GM23248 (cell line): ENCODE results near the gene FARP1. TPM values are rescaled to one million over a fixed set of nuclear protein-coding genes. Genes with fewer than 3 reads are reported as not detected.
A peak's percentile ranks its signal among the peaks of the same experiment; 100 is the strongest.

Source experiments
- DNase-seq: peaks from one replicate; pipeline ENCODE4 v3.0.0-alpha.2; 2015
- H2AFZ ChIP-seq: fragments of 200-600 bp; sonication (generic); 2 replicates; pipeline ENCODE4 v1.6.1; 2016; ENCODE audit warnings: antibody characterized with exemption
- H3F3A ChIP-seq: fragments of 200-600 bp; sonication (generic); 2 replicates; pipeline ENCODE4 v1.6.1; 2016; ENCODE audit warnings: mild to moderate bottlenecking, antibody characterized with exemption, mixed run types; ENCODE audit not compliant: insufficient read depth
- H3K27ac ChIP-seq: fragments of 200-600 bp; sonication (generic); 2 replicates; pipeline ENCODE4 v1.5.1; 2016; ENCODE audit warnings: mild to moderate bottlenecking
- H3K27me3 ChIP-seq: fragments of 200-600 bp; sonication (generic); replicated peaks from 2 replicates; pipeline ENCODE4 v1.6.1; 2016; ENCODE audit warnings: mild to moderate bottlenecking; ENCODE audit not compliant: insufficient read depth
- H3K36me3 ChIP-seq: fragments of 200-600 bp; sonication (generic); 2 replicates; pipeline ENCODE4 v1.6.1; 2016; ENCODE audit warnings: low read depth, mild to moderate bottlenecking
- H3K4me1 ChIP-seq: fragments of 200-600 bp; sonication (generic); 2 replicates; pipeline ENCODE4 v1.6.1; 2016; ENCODE audit warnings: mild to moderate bottlenecking; ENCODE audit not compliant: insufficient read depth
- H3K4me2 ChIP-seq: fragments of 200-600 bp; sonication (generic); one replicate; pipeline ENCODE4 v1.6.1; 2016; ENCODE audit warnings: mild to moderate bottlenecking; ENCODE audit not compliant: unreplicated experiment
- H3K4me3 ChIP-seq: fragments of 200-600 bp; sonication (generic); 2 replicates; pipeline ENCODE4 v1.5.1; 2016; ENCODE audit warnings: mild to moderate bottlenecking
- H3K79me2 ChIP-seq: fragments of 200-600 bp; sonication (generic); 2 replicates; pipeline ENCODE4 v1.6.1; 2016; ENCODE audit warnings: mild to moderate bottlenecking; ENCODE audit not compliant: insufficient read depth
- H3K9ac ChIP-seq: fragments of 200-600 bp; sonication (generic); 2 replicates; pipeline ENCODE4 v1.6.1; 2016; ENCODE audit warnings: mild to moderate bottlenecking
- H3K9me2 ChIP-seq: fragments of 200-600 bp; sonication (generic); 2 replicates; pipeline ENCODE4 v1.6.1; 2016; ENCODE audit warnings: mixed run types, mild to moderate bottlenecking, moderate library complexity; ENCODE audit not compliant: insufficient read depth
- H3K9me3 ChIP-seq: fragments of 200-600 bp; sonication (generic); one replicate; pipeline ENCODE4 v1.6.1; 2017; ENCODE audit warnings: low read depth
- H4K20me1 ChIP-seq: fragments of 200-600 bp; sonication (generic); 2 replicates; pipeline ENCODE4 v1.6.0; 2016; ENCODE audit not compliant: insufficient read depth
- EZH2 ChIP-seq: fragments of 200-600 bp; sonication (generic); IDR thresholded peaks from 2 replicates; pipeline ENCODE4 v1.6.1; 2018; ENCODE audit warnings: antibody characterized with exemption, mild to moderate bottlenecking; ENCODE audit not compliant: insufficient read depth, poor library complexity, severe bottlenecking
- EZH2phosphoT487 ChIP-seq: fragments of 200-600 bp; sonication (generic); IDR thresholded peaks from 2 replicates; pipeline ENCODE4 v1.6.1; 2018; ENCODE audit warnings: antibody characterized with exemption, moderate library complexity, mild to moderate bottlenecking, low read depth; ENCODE audit not compliant: insufficient read depth
- WGBS, 2 experiments: methylation state at CpG; one replicate each; pipeline ENCODE4 v1.1.6; 2015 to 2017; ENCODE audit warnings: low lambda C conversion rate in 2 of 2, low coverage in 1 of 2; ENCODE audit errors: missing lambda C conversion rate in 2 of 2; 5-methylcytosine and 5-hydroxymethylcytosine counted together
- in situ Hi-C: fragments of 300-500 bp; cut with MboI; formaldehyde crosslinking; loops from 2 replicates; pipeline ENCODE4 v1.15.0; 2020
- polyA plus RNA-seq: library from polyadenylated mRNA; unstranded; fragments of >200 nt; fragmentation: Nextera tagmentation; extraction: Ambion mirVana; gene quantifications from 2 replicates; pipeline ENCODE4 v1.2.1, GENCODE V29; 2016
- total RNA-seq: library from RNA; depleted of rRNA; stranded (reverse); fragments of >200 nt; shearing (Covaris generic); gene quantifications from 2 replicates; pipeline ENCODE4 v1.2.3, GENCODE V29; 2014

The FARP1 gene
- total and polyA plus RNA-seq, 2 experiments from 2014 or later = 53.7 to 56.6 TPM

- no peak overlapping the region for H3K9ac ChIP-seq
- H3K79me2 ChIP-seq = peaks cover 72% of the 10 kb centered on the region
- H3K4me3 ChIP-seq = no peak overlapping the region
- H3K36me3 ChIP-seq = 0 out of 2 replicates have a peak, but pooled peaks cover 7% of the 10 kb centered on the region
- TF ChIP-seq EZH2 (no peak), EZH2phosphoT487 (no peak)
- no peaks in the 10 kb centered on the region for H4K20me1 ChIP-seq
- in situ Hi-C loops = no loop called here
- no peaks in the 10 kb centered on the region for H3K27me3 ChIP-seq
- H3K27ac ChIP-seq = no peak overlapping the region
- H3K9me3 ChIP-seq = no peaks in the 10 kb centered on the region
- H2AFZ ChIP-seq = no peak overlapping the region
- WGBS, 2 experiments = 80 to 82% methylated on average over 8 of the region's 8 CpGs
- H3K4me2 ChIP-seq = no peak overlapping the region
- peaks cover 45% of the 10 kb centered on the region for H3K4me1 ChIP-seq
- H3F3A ChIP-seq = peaks cover 30% of the 10 kb centered on the region
- no peak for DNase-seq
- H3K9me2 ChIP-seq = no peaks in the 10 kb centered on the region
Measured at GRCh38 chr13:98213354-98213753, 70.5 kb downstream of the FARP1 start.

GRCh38 chr13:98214008-98214643 lies 71.2 kb downstream of the FARP1 start:
- peak; percentile 81 for DNase-seq
- Histone ChIP-seq H3K9ac (peak overlapping the region; percentile 25; the same call in 1 of the 2 replicates), H3K36me3 (0 out of 2 replicates have a peak, but pooled peaks cover 7% of the 10 kb centered on the region), H3K27ac (peak overlapping the region; percentile 90), H3F3A (peaks cover 24% of the 10 kb centered on the region), H3K4me3 (peak overlapping the region; percentile 17; the same call in 1 of the 2 replicates), H3K4me1 (peaks cover 41% of the 10 kb centered on the region), H3K9me2 (no peaks in the 10 kb centered on the region), H3K9me3 (no peaks in the 10 kb centered on the region), H3K27me3 (no peaks in the 10 kb centered on the region), H4K20me1 (no peaks in the 10 kb centered on the region), H3K4me2 (peak overlapping the region; percentile 45), H3K79me2 (peaks cover 72% of the 10 kb centered on the region), H2AFZ (no peak overlapping the region)
- in situ Hi-C loops = no loop called here
- WGBS, 2 experiments = 27 to 28% methylated on average over 15 to 16 of the region's 16 CpGs
- TF ChIP-seq EZH2 (no peak), EZH2phosphoT487 (no peak)

GRCh38 chr13:98214707-98215106 lies 71.8 kb downstream of the FARP1 start:
- H3K4me3 ChIP-seq = no peak overlapping the region
- no peaks in the 10 kb centered on the region for H3K9me3 ChIP-seq
- peak overlapping the region; percentile 45 for H3K4me2 ChIP-seq
- DNase-seq = no peak
- H3K4me1 ChIP-seq = peaks cover 41% of the 10 kb centered on the region
- no peak overlapping the region for H2AFZ ChIP-seq
- peak overlapping the region; percentile 90 for H3K27ac ChIP-seq
- no peaks in the 10 kb centered on the region for H3K27me3 ChIP-seq
- in situ Hi-C loops = no loop called here
- whole genome bisulfite sequencing, 2 experiments = 62 to 69% methylated on average over 6 of the region's 6 CpGs
- H3F3A ChIP-seq = peaks cover 24% of the 10 kb centered on the region
- TF ChIP-seq EZH2 (no peak), EZH2phosphoT487 (no peak)
- 0 out of 2 replicates have a peak, but pooled peaks cover 7% of the 10 kb centered on the region for H3K36me3 ChIP-seq
- no peaks in the 10 kb centered on the region for H4K20me1 ChIP-seq
- no peaks in the 10 kb centered on the region for H3K9me2 ChIP-seq
- H3K9ac ChIP-seq = no peak overlapping the region
- peaks cover 76% of the 10 kb centered on the region for H3K79me2 ChIP-seq

GRCh38 chr13:98215508-98215907 lies 72.6 kb downstream of the FARP1 start:
- H3K27ac ChIP-seq = peak overlapping the region; percentile 90
- peaks cover 78% of the 10 kb centered on the region for H3K79me2 ChIP-seq
- no peaks in the 10 kb centered on the region for H3K27me3 ChIP-seq
- no peak for DNase-seq
- H3K4me3 ChIP-seq = no peak overlapping the region
- no peaks in the 10 kb centered on the region for H3K9me3 ChIP-seq
- H3K4me2 ChIP-seq = peak overlapping the region; percentile 6
- no peak overlapping the region for H2AFZ ChIP-seq
- 82 to 84% methylated on average over 6 of the region's 6 CpGs for WGBS, 2 experiments
- H3K9ac ChIP-seq = peak overlapping the region; percentile 53
- no peaks in the 10 kb centered on the region for H3K9me2 ChIP-seq
- 0 out of 2 replicates have a peak, but pooled peaks cover 7% of the 10 kb centered on the region for H3K36me3 ChIP-seq
- peaks cover 36% of the 10 kb centered on the region for H3K4me1 ChIP-seq
- TF ChIP-seq EZH2 = no peak
- no peak for TF ChIP-seq EZH2phosphoT487
- H4K20me1 ChIP-seq = no peaks in the 10 kb centered on the region
- peaks cover 24% of the 10 kb centered on the region for H3F3A ChIP-seq
- in situ Hi-C loops = no loop called here
